ENCODE data around the gene SLC2A6. TPM values are rescaled to one million over a fixed set of nuclear protein-coding genes. Genes with fewer than 3 reads are reported as not detected.

SLC2A6 gene
- total RNA-seq, 2 donors from 2014 or later = 2.4 to 2.8 TPM

DNA sequence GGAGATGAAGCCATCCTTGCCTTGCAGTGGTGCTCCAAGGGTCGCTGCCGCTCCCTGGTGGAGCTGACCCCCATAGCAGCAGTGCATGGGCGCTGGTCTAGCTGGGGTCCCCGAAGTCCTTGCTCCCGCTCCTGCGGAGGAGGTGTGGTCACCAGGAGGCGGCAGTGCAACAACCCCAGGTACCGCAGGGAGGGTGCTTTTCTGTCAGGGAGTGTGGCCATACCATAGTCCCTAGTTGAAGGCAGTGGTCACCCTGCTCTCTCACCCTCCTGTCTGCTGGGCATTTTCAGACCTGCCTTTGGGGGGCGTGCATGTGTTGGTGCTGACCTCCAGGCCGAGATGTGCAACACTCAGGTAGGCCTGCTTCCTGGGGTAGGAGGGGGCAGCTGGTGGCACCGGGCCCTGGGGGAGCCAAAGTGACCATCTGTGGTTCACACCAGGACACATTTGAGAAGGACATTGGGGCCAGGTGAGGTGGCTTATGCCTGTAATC lies 45.5 kb downstream of the SLC2A6 start:
- Histone ChIP-seq H3K36me3 (no peaks in the 10 kb centered on the region), H3K4me3 (no peak overlapping the region), H3K27ac (no peak overlapping the region), H3K4me1 (no peaks in the 10 kb centered on the region), H3K9me3 (no peaks in the 10 kb centered on the region), H3K27me3 (no peaks in the 10 kb centered on the region), H3K9ac (ENCODE audit: low read depth in 2 of 2, low read length in 2 of 2) (no peak overlapping the region)
- DNase-seq = no peak
- TF ChIP-seq, protein P1, sequence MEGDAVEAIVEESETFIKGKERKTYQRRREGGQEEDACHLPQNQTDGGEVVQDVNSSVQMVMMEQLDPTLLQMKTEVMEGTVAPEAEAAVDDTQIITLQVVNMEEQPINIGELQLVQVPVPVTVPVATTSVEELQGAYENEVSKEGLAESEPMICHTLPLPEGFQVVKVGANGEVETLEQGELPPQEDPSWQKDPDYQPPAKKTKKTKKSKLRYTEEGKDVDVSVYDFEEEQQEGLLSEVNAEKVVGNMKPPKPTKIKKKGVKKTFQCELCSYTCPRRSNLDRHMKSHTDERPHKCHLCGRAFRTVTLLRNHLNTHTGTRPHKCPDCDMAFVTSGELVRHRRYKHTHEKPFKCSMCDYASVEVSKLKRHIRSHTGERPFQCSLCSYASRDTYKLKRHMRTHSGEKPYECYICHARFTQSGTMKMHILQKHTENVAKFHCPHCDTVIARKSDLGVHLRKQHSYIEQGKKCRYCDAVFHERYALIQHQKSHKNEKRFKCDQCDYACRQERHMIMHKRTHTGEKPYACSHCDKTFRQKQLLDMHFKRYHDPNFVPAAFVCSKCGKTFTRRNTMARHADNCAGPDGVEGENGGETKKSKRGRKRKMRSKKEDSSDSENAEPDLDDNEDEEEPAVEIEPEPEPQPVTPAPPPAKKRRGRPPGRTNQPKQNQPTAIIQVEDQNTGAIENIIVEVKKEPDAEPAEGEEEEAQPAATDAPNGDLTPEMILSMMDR (IDR thresholded peaks at IDR 0.05) = no peak
- intact Hi-C loops (cut with DNase I) = no loop called here

- no peak overlapping the region for H3K27ac ChIP-seq
- H3K36me3 ChIP-seq = no peaks in the 10 kb centered on the region
- intact Hi-C loops (cut with DNase I) = no loop called here
- no peak for DNase-seq
- H3K9me3 ChIP-seq = no peaks in the 10 kb centered on the region
- TF ChIP-seq, protein P1 (IDR thresholded peaks at IDR 0.05) = no peak
- H3K27me3 ChIP-seq = no peaks in the 10 kb centered on the region
- H3K9ac ChIP-seq (ENCODE audit: low read depth in 2 of 2, low read length in 2 of 2) = no peak overlapping the region
- peaks cover 2% of the 10 kb centered on the region for H3K4me1 ChIP-seq
- no peak overlapping the region for H3K4me3 ChIP-seq
Observed at GRCh38 chr9:133430244-133430643, 48.7 kb downstream of the SLC2A6 start.

- H3K9ac ChIP-seq (ENCODE audit: low read depth in 2 of 2, low read length in 2 of 2) = no peak overlapping the region
- H3K9me3 ChIP-seq = no peaks in the 10 kb centered on the region
- peak; percentile 45 for DNase-seq
- no peak overlapping the region for H3K27ac ChIP-seq
- no peaks in the 10 kb centered on the region for H3K36me3 ChIP-seq
- H3K4me1 ChIP-seq = peaks cover 2% of the 10 kb centered on the region
- H3K4me3 ChIP-seq = no peak overlapping the region
- intact Hi-C loops (cut with DNase I) = no loop called here
- no peaks in the 10 kb centered on the region for H3K27me3 ChIP-seq
- TF ChIP-seq, protein P1 (IDR thresholded peaks at IDR 0.05) = peak; percentile 15
Observed at GRCh38 chr9:133429641-133430161, 49.2 kb downstream of the SLC2A6 start.

DNA sequence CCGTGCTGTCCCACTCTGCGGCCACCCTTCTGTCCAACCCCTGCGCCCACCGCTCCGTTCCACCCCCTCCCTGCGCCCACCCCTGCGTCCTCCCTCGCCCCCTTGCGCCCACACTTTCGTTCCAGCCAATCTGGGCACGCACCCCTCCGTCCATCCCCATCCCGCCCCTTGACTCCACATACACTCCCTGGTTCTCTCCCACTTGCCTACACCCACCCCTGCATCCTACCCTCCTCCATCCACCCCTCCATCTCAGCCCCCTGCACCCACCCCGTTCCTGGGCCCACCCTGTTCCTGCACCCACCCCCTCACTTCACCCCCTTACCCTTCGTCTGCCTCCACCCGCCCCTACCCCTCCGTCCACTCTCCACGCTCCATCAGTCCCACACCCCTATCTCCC lies 49.7 kb downstream of the SLC2A6 start:
- no peak overlapping the region for H3K27ac ChIP-seq
- H3K36me3 ChIP-seq = no peaks in the 10 kb centered on the region
- peaks cover 2% of the 10 kb centered on the region for H3K4me1 ChIP-seq
- no peaks in the 10 kb centered on the region for H3K27me3 ChIP-seq
- no peaks in the 10 kb centered on the region for H3K9me3 ChIP-seq
- H3K9ac ChIP-seq (ENCODE audit: low read depth in 2 of 2, low read length in 2 of 2) = no peak overlapping the region
- no peak for DNase-seq
- no peak overlapping the region for H3K4me3 ChIP-seq
- TF ChIP-seq, protein P1 (IDR thresholded peaks at IDR 0.05) = no peak
- intact Hi-C loops (cut with DNase I) = no loop called here

DNA sequence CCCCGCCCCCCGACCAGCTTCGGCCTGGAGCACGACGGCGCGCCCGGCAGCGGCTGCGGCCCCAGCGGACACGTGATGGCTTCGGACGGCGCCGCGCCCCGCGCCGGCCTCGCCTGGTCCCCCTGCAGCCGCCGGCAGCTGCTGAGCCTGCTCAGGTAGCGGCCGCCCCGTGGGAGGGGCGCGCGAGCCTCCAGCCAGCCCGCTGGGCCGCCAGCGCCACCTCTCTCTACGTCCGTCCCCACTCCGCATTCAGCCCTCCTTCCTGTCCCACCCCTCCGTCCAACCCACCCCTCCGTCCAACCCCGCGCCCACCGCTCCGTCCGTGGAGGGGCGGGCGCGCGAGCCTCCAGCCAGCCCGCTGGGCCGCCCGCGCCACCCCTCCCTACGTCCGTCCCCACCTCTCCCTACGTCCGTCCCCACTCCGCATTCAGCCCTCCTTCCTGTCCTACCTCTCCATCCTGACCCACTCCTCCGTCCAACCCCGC lies 50.2 kb downstream of the SLC2A6 start:
- H3K36me3 ChIP-seq = no peaks in the 10 kb centered on the region
- H3K9me3 ChIP-seq = no peaks in the 10 kb centered on the region
- TF ChIP-seq, protein P1 (IDR thresholded peaks at IDR 0.05) = no peak
- H3K9ac ChIP-seq (ENCODE audit: low read depth in 2 of 2, low read length in 2 of 2) = no peak overlapping the region
- H3K27me3 ChIP-seq = no peaks in the 10 kb centered on the region
- H3K4me1 ChIP-seq = peaks cover 2% of the 10 kb centered on the region
- peak; percentile 33 for DNase-seq
- intact Hi-C loops (cut with DNase I) = no loop called here
- H3K27ac ChIP-seq = no peak overlapping the region
- H3K4me3 ChIP-seq = peak overlapping the region; percentile 23

Measured in colonic mucosa (tissue), 4 donors.